Glutamatergic neuron (in vitro differentiated cells): Measurements from ENCODE around the gene LCK. TPM values are rescaled to one million over a fixed set of nuclear protein-coding genes. Genes with fewer than 3 reads are reported as not detected.

Source experiments
- DNase-seq: peaks from one replicate; pipeline ENCODE4 v3.0.0; 2022
- H3K27ac Mint-ChIP-seq: one replicate; pipeline ENCODE4 v1.8.0; 2020; ENCODE audit warnings: mild to moderate bottlenecking, mixed read lengths, inconsistent platforms; ENCODE audit not compliant: unreplicated experiment
- H3K27me3 Mint-ChIP-seq: one replicate; pipeline ENCODE4 v1.8.0; 2020; ENCODE audit warnings: mild to moderate bottlenecking, moderate library complexity, mixed read lengths, inconsistent platforms; ENCODE audit not compliant: unreplicated experiment
- H3K36me3 Mint-ChIP-seq: one replicate; pipeline ENCODE4 v1.8.0; 2020; ENCODE audit warnings: mild to moderate bottlenecking, mixed read lengths, inconsistent platforms; ENCODE audit not compliant: unreplicated experiment
- H3K4me1 Mint-ChIP-seq: one replicate; pipeline ENCODE4 v1.8.0; 2020; ENCODE audit warnings: mild to moderate bottlenecking, low read depth, mixed read lengths, inconsistent platforms; ENCODE audit not compliant: unreplicated experiment
- H3K4me3 Mint-ChIP-seq: one replicate; pipeline ENCODE4 v1.8.0; 2020; ENCODE audit warnings: mild to moderate bottlenecking, mixed read lengths, inconsistent platforms; ENCODE audit not compliant: unreplicated experiment
- H3K9me3 Mint-ChIP-seq: one replicate; pipeline ENCODE4 v1.8.0; 2020; ENCODE audit warnings: mild to moderate bottlenecking, moderate library complexity, mixed read lengths, inconsistent platforms; ENCODE audit not compliant: unreplicated experiment
- CTCF ChIP-seq: fragments of 200-600 bp; sonication (generic); IDR thresholded peaks from one replicate; pipeline ENCODE4 v1.5.0; 2021; ENCODE audit not compliant: partially characterized antibody, unreplicated experiment
- long read RNA-seq: library from polyadenylated mRNA; unstranded; transcript quantifications from one replicate; pipeline ENCODE4 v2.0.0, GENCODE V29; 2020; ENCODE audit not compliant: unreplicated experiment
- total RNA-seq: library from RNA; stranded (reverse); fragmentation: NEBNext Ultra II Directional; extraction: Animal tissue kit (Norgen Biotek cat#: 25700); gene quantifications from one replicate; pipeline ENCODE4 v1.2.1, GENCODE V29; 2021; ENCODE audit not compliant: unreplicated experiment

The LCK gene
- total RNA-seq: 0.37 TPM
- long read RNA-seq: 0 reads

- DNase-seq: peak; percentile 26
- H3K36me3 Mint-ChIP-seq: no peaks in the 10 kb centered on the region
- TF ChIP-seq CTCF: no peak
- peaks cover 14% of the 10 kb centered on the region for H3K27me3 Mint-ChIP-seq
- H3K27ac Mint-ChIP-seq: no peak within 1 kb of the TSS
- peak within 1 kb of the TSS; percentile 61 for H3K4me3 Mint-ChIP-seq
- H3K4me1 Mint-ChIP-seq: peaks cover 27% of the 10 kb centered on the region
- peaks cover 11% of the 10 kb centered on the region for H3K9me3 Mint-ChIP-seq
Measured at GRCh38 chr1:32250893-32251716, at the start of gene LCK. Gene LCK, plus strand, starts transcription at chr1:32251265. Its CDS starts 23,065 bp downstream, at chr1:32274330.

GRCh38 chr1:32204943-32205361, 46.1 kb upstream of the LCK start:
- Mint-ChIP-seq H3K4me3 (peak overlapping the region; percentile 91), H3K9me3 (peaks cover 14% of the 10 kb centered on the region), H3K27me3 (peaks cover 18% of the 10 kb centered on the region), H3K36me3 (no peaks in the 10 kb centered on the region), H3K4me1 (peaks cover 7% of the 10 kb centered on the region), H3K27ac (no peak overlapping the region)
- DNase-seq: no peak
- no peak for TF ChIP-seq CTCF

- TF ChIP-seq CTCF: no peak
- Mint-ChIP-seq H3K36me3 (no peaks in the 10 kb centered on the region), H3K4me1 (peaks cover 3% of the 10 kb centered on the region), H3K9me3 (peaks cover 14% of the 10 kb centered on the region), H3K27me3 (peaks cover 12% of the 10 kb centered on the region), H3K4me3 (peak within 1 kb of the TSS; percentile 91), H3K27ac (peak within 1 kb of the TSS; percentile 62)
- DNase-seq: peak; percentile 88
Measured at GRCh38 chr1:32205401-32206370, 45.4 kb upstream of the LCK start, which contains the start of gene IQCC. Gene IQCC, plus strand, starts transcription at chr1:32205671. Its CDS starts 11 bp downstream, at chr1:32205682.

GRCh38 chr1:32208469-32208868, 42.6 kb upstream of the LCK start:
- H3K27me3 Mint-ChIP-seq: peaks cover 11% of the 10 kb centered on the region
- no peak overlapping the region for H3K27ac Mint-ChIP-seq
- no peak for TF ChIP-seq CTCF
- peaks cover 9% of the 10 kb centered on the region for H3K9me3 Mint-ChIP-seq
- DNase-seq: no peak
- H3K4me1 Mint-ChIP-seq: no peaks in the 10 kb centered on the region
- no peaks in the 10 kb centered on the region for H3K36me3 Mint-ChIP-seq
- no peak overlapping the region for H3K4me3 Mint-ChIP-seq
